Activated B cell treated with CpG ODN at 0.5 μM for 24 hours (primary cell): ENCODE measurements around the gene MRPL49. TPM values are rescaled to one million over a fixed set of nuclear protein-coding genes. Genes with fewer than 3 reads are reported as not detected.

ENCODE experiments used
- ATAC-seq: fragments of 200-7000 bp; cut with Tn5 transposase; one replicate; pipeline ENCODE4 v1.10.0; 2021; ENCODE audit warnings: low read depth, mild to moderate bottlenecking, moderate library complexity
- CTCF ChIA-PET: fragments of 350-600 bp; sonication (Branson Sonifier 250); formaldehyde crosslinking; loops from one replicate; lab custom pipeline; 2021; ENCODE audit warnings: antibody characterized with exemption; lab: Charles Lee
- POLR2A ChIA-PET: fragments of 350-600 bp; sonication (Branson Sonifier 250); formaldehyde crosslinking; loops from one replicate; lab custom pipeline; 2021; ENCODE audit warnings: antibody characterized with exemption; lab: Charles Lee
- DNase-seq: peaks from one replicate; pipeline ENCODE4 v3.0.0; 2022
- H3K27ac Mint-ChIP-seq: one replicate; pipeline ENCODE4 v1.8.0; 2020; ENCODE audit warnings: mixed read lengths
- H3K27me3 Mint-ChIP-seq: one replicate; pipeline ENCODE4 v1.8.0; 2021; ENCODE audit warnings: mixed read lengths
- H3K36me3 Mint-ChIP-seq: one replicate; pipeline ENCODE4 v1.8.0; 2021; ENCODE audit warnings: low read depth, mixed read lengths
- H3K4me1 Mint-ChIP-seq: one replicate; pipeline ENCODE4 v1.8.0; 2021; ENCODE audit warnings: mixed read lengths
- H3K4me3 Mint-ChIP-seq: one replicate; pipeline ENCODE4 v1.8.0; 2020; ENCODE audit warnings: mild to moderate bottlenecking, mixed read lengths
- H3K9me3 Mint-ChIP-seq: one replicate; pipeline ENCODE4 v1.8.0; 2020; ENCODE audit warnings: mixed read lengths
- intact Hi-C: fragments of 100-400 bp; cut with micrococcal nuclease; formaldehyde crosslinking; loops from one replicate; pipeline ENCODE4 v1.15.1; 2024
- total RNA-seq: library from RNA; stranded (reverse); gene quantifications from 2 replicates; pipeline ENCODE4 v1.2.3, GENCODE V29; 2022
- TF ChIP-seq, protein P1 (sequence below): fragments of 200-600 bp; IDR thresholded peaks from one replicate; pipeline ENCODE4 v1.8.0; 2022; ENCODE audit warnings: antibody characterized with exemption, mild to moderate bottlenecking

Gene MRPL49
- total RNA-seq, 1 donor from 2014 or later: 60.0 TPM

DNA sequence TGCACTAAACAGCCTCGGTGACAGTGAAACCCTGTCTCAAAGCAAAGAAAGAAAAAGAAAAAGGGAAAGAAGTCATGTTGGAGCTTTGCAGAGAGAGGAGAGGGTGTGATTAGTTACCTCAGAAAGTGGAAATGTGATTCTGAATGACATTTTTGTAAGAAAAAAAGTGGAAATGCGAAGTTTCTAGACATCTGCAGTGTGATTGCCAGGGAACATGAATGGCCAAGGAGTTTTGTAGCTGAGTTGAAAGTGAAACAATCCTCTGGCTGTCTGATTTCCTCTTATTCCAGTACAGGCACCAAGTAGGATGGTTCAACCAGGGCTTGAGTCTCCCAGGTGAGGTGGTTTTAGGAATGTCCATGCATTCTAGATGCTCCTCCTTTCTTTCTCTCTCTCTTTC lies 30.0 kb downstream of the MRPL49 start:
- DNase-seq: no peak
- POLR2A ChIA-PET: interaction anchor here (0.7 to 2.3 kb wide), 3 partner anchors 17 to 30 kb away, joined by 3 to 15 read pairs (median 6); partner anchors contain the start of gene SYVN1
- intact Hi-C loops: no loop called here
- ATAC-seq: no peak
- Mint-ChIP-seq H3K9me3 (no peaks in the 10 kb centered on the region), H3K4me1 (peaks cover 22% of the 10 kb centered on the region), H3K27ac (peak overlapping the region; percentile 26), H3K27me3 (no peaks in the 10 kb centered on the region), H3K36me3 (no peaks in the 10 kb centered on the region), H3K4me3 (peak overlapping the region; percentile 30)
- CTCF ChIA-PET: no interaction called here
- TF ChIP-seq, protein P1, sequence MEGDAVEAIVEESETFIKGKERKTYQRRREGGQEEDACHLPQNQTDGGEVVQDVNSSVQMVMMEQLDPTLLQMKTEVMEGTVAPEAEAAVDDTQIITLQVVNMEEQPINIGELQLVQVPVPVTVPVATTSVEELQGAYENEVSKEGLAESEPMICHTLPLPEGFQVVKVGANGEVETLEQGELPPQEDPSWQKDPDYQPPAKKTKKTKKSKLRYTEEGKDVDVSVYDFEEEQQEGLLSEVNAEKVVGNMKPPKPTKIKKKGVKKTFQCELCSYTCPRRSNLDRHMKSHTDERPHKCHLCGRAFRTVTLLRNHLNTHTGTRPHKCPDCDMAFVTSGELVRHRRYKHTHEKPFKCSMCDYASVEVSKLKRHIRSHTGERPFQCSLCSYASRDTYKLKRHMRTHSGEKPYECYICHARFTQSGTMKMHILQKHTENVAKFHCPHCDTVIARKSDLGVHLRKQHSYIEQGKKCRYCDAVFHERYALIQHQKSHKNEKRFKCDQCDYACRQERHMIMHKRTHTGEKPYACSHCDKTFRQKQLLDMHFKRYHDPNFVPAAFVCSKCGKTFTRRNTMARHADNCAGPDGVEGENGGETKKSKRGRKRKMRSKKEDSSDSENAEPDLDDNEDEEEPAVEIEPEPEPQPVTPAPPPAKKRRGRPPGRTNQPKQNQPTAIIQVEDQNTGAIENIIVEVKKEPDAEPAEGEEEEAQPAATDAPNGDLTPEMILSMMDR: no peak

DNA sequence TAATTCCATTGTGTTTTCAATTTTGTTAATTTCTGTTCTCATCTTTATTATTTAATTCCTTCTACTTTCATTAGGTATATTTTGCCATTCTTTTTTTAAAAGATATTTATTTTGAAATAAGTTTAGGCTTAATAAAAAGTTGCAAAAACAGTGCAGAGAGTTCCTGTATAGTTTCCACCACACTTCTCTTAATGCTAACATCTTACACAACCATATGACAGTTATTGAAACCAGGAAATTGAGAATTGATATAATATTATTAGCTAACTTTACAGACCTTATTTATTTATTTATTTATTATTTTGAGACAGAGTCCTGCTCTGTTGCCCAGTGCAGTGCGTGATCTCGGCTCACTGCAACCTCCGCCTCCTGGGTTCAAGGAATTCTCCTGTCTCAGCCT lies 34.1 kb downstream of the MRPL49 start:
- peaks cover 19% of the 10 kb centered on the region for H3K4me1 Mint-ChIP-seq
- CTCF ChIA-PET: no interaction called here
- intact Hi-C loops: no loop called here
- TF ChIP-seq, protein P1: no peak
- no peaks in the 10 kb centered on the region for H3K9me3 Mint-ChIP-seq
- ATAC-seq (no peak), DNase-seq (no peak)
- H3K27ac Mint-ChIP-seq: no peak overlapping the region
- H3K27me3 Mint-ChIP-seq: no peaks in the 10 kb centered on the region
- no peak overlapping the region for H3K4me3 Mint-ChIP-seq
- POLR2A ChIA-PET: interaction anchor here (1.0 kb wide), 1 partner anchor 21 kb away, joined by 4 read pairs; the partner anchor contains the start of gene SYVN1
- no peaks in the 10 kb centered on the region for H3K36me3 Mint-ChIP-seq

DNA sequence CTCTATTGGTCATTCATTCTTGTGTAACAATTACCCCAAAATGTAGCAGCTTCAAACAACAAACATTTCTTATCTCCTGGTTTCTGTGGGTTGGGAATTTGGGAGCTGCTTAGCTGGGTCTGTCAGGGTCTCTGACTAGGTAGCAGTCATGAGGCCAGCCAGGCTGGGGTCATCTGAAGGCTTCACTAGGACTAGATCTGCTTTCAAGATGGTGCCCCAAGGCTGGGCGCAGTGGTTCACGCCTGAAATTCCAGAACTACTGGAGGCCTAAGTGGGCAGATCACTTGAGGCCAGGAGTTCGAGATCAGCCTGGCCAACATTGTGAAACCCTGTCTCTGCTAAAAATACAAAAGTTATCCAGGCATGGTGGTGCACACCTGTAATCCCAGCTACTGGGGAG lies 34.8 kb downstream of the MRPL49 start:
- H3K36me3 Mint-ChIP-seq: no peaks in the 10 kb centered on the region
- H3K27ac Mint-ChIP-seq: no peak overlapping the region
- intact Hi-C loops: no loop called here
- H3K9me3 Mint-ChIP-seq: no peaks in the 10 kb centered on the region
- no peak overlapping the region for H3K4me3 Mint-ChIP-seq
- CTCF ChIA-PET: no interaction called here
- H3K27me3 Mint-ChIP-seq: no peaks in the 10 kb centered on the region
- POLR2A ChIA-PET: interaction anchor here (0.7 to 1.0 kb wide), 2 partner anchors 12 to 22 kb away, joined by 4 read pairs; partner anchors contain the start of gene SYVN1
- DNase-seq (no peak), ATAC-seq (no peak)
- TF ChIP-seq, protein P1: no peak
- H3K4me1 Mint-ChIP-seq: peaks cover 16% of the 10 kb centered on the region

DNA sequence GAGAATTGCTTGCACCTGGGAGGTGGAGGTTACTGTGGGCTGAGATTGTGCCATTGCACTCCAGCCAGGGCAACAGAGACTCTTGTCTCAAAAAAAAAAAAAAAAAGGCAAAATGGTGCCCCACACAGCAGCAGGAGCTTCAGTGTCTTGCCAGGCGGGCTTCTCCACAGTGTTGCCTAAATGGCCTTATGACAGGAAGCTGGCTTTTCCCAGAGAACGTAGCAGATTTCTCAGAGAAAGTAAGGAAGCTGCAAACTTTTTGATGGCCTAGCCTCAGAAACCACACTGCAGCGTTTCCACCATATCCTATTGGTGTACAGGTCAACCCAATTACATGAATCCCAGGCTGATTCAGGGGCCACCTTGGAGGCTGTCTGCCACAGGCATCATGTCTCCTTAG lies 35.2 kb downstream of the MRPL49 start:
- TF ChIP-seq, protein P1: no peak
- Mint-ChIP-seq H3K36me3 (no peaks in the 10 kb centered on the region), H3K27ac (no peak overlapping the region), H3K27me3 (no peaks in the 10 kb centered on the region), H3K4me3 (no peak overlapping the region), H3K9me3 (no peaks in the 10 kb centered on the region), H3K4me1 (peaks cover 12% of the 10 kb centered on the region)
- no peak for ATAC-seq
- ChIA-PET POLR2A (interaction anchor here (0.7 to 1.0 kb wide), 3 partner anchors 12 to 56 kb away, joined by 4 to 5 read pairs (median 4); partner anchors contain the start of gene SYVN1), CTCF (no interaction called here)
- intact Hi-C loops: no loop called here
- no peak for DNase-seq

DNA sequence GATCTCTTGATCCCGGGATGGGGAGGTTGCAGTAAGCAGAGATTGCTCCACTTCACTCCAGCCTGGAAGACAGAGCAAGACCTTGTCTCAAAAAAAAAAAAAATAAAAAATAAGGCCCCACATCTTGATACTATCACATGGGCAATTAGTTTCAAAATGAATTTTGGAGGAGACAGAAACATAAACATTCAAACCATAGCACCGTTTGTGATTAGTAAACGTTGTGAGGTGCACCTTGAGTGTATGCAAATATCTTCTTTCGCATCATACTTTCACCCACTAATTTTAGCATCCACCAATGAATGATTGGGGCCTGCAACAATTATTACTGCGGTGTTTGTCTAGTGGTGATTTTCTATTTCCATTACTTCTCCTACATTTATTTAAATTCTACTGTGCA lies 36.9 kb downstream of the MRPL49 start:
- intact Hi-C loops: no loop called here
- POLR2A ChIA-PET: no interaction called here

More for the DNA sequence above, 36.9 kb downstream of the MRPL49 start:
- Mint-ChIP-seq H3K27me3 (no peaks in the 10 kb centered on the region), H3K4me1 (peaks cover 7% of the 10 kb centered on the region), H3K4me3 (no peak overlapping the region), H3K9me3 (no peaks in the 10 kb centered on the region), H3K36me3 (no peaks in the 10 kb centered on the region), H3K27ac (no peak overlapping the region)
- DNase-seq (no peak), ATAC-seq (peak; percentile 34)
- CTCF ChIA-PET: interaction anchor here (0.6 kb wide), 1 partner anchor 218 kb away, joined by 3 read pairs; no protein-coding TSS in a partner anchor
- TF ChIP-seq, protein P1: no peak
